Measurements from ENCODE around the gene NDST1.
A peak's percentile ranks its signal among the peaks of the same experiment; 100 is the strongest.

The NDST1 gene

DNA sequence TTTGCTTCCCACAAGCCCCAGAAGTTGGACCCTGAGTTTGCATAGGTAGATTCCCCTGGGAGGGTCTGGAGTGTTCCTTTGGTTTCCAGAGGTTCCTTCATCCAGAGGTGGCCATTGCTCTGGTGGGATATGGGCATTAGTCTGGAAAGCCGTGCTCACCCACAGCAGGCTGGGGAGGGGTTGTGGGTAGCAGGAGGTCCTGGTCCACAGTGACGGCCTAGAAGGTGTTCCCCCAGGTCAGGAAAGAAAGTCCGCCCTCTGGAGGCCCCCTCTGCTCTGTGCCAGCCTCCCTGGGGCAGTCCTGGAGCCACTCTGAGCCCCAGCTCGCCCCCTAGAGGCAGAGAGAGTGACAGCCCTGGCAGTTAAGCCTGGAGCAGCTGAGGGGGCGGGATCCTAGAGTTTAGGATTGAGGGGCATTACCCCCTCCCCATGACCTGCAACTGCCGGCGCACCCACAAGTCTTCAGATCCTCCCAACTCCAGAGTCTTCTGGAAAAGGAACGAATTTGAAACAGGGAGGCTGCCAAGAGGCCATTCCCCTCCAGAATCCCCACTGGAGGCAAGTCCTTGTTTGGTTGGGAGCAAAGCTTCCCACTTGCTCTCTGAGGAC is 36.8 kb downstream of the NDST1 start:
- DNase-seq (ENCODE audit: low spot score), result peak; percentile 95
- TF ChIP-seq, protein P1, sequence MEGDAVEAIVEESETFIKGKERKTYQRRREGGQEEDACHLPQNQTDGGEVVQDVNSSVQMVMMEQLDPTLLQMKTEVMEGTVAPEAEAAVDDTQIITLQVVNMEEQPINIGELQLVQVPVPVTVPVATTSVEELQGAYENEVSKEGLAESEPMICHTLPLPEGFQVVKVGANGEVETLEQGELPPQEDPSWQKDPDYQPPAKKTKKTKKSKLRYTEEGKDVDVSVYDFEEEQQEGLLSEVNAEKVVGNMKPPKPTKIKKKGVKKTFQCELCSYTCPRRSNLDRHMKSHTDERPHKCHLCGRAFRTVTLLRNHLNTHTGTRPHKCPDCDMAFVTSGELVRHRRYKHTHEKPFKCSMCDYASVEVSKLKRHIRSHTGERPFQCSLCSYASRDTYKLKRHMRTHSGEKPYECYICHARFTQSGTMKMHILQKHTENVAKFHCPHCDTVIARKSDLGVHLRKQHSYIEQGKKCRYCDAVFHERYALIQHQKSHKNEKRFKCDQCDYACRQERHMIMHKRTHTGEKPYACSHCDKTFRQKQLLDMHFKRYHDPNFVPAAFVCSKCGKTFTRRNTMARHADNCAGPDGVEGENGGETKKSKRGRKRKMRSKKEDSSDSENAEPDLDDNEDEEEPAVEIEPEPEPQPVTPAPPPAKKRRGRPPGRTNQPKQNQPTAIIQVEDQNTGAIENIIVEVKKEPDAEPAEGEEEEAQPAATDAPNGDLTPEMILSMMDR (IDR thresholded peaks at IDR 0.05; ENCODE audit: borderline replicate concordance, control extremely low read depth, extremely low read depth, insufficient read depth, missing control alignments), result peak; percentile 89
- in situ Hi-C loops (cut with MboI; ENCODE audit: low sequenced_read_pairs, unreplicated experiment), result loop anchor here (10.0 kb wide), 1 partner anchor 90 kb away; no protein-coding TSS in a partner anchor

DNA sequence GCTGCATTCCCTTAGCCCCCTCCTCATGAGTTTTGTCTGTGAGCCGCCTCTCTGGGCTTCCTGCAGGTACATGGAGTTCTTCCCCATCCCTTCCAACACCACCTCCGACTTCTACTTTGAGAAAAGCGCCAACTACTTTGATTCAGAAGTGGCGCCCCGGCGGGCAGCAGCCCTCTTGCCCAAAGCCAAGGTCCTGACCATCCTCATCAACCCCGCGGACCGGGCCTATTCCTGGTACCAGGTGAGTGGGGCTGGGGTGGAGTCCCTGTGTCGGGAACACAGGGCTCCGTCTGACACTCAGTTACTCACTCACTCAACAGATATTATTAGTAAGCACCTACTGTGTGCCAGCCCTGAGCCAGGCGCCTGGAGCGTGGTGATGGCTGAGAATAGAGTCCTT is 37.3 kb downstream of the NDST1 start:
- no peak for DNase-seq (ENCODE audit: low spot score)
- in situ Hi-C loops (cut with MboI; ENCODE audit: low sequenced_read_pairs, unreplicated experiment), result loop anchor here (10.0 kb wide), 1 partner anchor 90 kb away; no protein-coding TSS in a partner anchor
- TF ChIP-seq, protein P1 (IDR thresholded peaks at IDR 0.05; ENCODE audit: borderline replicate concordance, control extremely low read depth, extremely low read depth, insufficient read depth, missing control alignments), result no peak

DNA sequence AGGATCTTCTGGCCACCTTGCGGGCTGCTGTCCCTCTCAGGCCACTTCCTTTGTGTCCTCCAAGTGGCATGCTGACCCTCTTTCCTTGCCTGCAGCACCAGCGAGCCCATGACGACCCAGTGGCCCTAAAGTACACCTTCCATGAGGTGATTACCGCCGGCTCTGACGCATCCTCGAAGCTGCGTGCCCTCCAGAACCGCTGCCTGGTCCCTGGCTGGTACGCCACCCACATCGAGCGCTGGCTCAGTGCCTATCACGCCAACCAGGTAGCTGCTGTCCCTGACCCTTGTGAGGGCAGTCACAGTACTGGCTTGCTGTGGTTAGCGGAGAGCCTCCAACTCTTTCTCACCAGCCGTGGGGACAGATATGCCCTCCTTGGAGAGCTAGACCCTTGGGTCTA is 40.2 kb downstream of the NDST1 start:
- DNase-seq (ENCODE audit: low spot score), result no peak
- TF ChIP-seq, protein P1 (IDR thresholded peaks at IDR 0.05; ENCODE audit: borderline replicate concordance, control extremely low read depth, extremely low read depth, insufficient read depth, missing control alignments), result no peak
- in situ Hi-C loops (cut with MboI; ENCODE audit: low sequenced_read_pairs, unreplicated experiment), result loop anchor here (10.0 kb wide), 1 partner anchor 93 kb away; no protein-coding TSS in a partner anchor

DNA sequence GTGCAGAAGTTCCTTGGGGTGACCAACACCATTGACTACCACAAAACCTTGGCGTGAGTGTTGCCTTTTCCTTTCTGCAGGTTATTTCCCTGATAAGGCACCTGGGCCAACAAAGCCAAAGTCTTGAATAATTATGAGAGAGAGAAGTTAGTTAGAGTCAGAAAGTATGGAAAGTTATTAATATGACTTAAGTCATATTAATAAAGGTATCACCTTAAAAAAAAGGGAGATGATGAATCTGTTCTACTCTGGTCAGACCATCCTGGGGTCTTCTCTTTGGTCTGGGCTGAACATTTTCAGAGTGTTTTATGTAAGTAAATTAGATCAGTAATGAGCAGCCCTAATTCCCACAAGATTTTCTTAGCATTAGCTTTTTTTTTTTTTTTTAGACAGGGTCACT is 41.8 kb downstream of the NDST1 start:
- in situ Hi-C loops (cut with MboI; ENCODE audit: low sequenced_read_pairs, unreplicated experiment), result loop anchor here (10.0 to 25.0 kb wide), 2 partner anchors 95 to 263 kb away; no protein-coding TSS in a partner anchor
- TF ChIP-seq, protein P1 (IDR thresholded peaks at IDR 0.05; ENCODE audit: borderline replicate concordance, control extremely low read depth, extremely low read depth, insufficient read depth, missing control alignments), result no peak
- no peak for DNase-seq (ENCODE audit: low spot score)

DNA sequence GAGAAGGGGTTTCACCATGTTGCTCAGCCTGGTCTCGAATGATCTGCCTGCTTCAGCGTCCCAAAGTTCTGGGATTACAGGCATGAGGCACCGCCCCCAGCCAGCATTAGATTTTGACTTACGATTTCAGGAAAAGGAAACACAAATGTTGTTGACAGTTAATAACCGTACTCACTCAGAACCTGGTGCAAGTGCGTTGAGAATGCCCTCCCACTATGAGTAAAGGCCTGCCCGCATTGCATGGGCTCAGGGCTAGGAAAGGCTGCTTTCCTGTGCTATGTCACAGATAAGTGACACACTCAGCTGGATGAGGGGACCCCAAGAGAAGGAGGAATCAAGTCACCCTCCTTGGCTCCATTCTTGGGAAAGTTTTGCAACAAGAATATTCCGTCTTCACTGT is 42.4 kb downstream of the NDST1 start:
- TF ChIP-seq, protein P1 (IDR thresholded peaks at IDR 0.05; ENCODE audit: borderline replicate concordance, control extremely low read depth, extremely low read depth, insufficient read depth, missing control alignments), result no peak
- in situ Hi-C loops (cut with MboI; ENCODE audit: low sequenced_read_pairs, unreplicated experiment), result loop anchor here (25.0 kb wide), 1 partner anchor 262 kb away; no protein-coding TSS in a partner anchor
- no peak for DNase-seq (ENCODE audit: low spot score)

DNA sequence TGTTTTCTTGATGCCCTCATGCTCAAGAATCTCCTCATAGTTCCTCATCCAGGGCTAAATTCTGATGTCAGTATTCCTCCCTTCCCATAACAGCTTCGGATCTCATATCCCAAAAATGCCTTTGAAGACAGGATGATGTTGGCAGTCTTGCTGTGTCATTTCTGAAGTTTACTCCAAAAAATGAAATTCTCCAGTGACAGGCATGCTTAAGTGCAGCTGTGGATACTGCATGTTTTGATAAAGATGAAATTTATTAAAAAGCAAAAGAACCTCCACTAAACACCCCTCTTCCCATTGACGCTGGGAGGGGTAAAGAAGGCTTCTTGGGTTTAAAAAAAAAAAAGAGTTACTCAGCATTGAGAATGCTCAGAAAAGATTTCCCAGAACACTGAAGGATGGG is 43.1 kb downstream of the NDST1 start:
- TF ChIP-seq, protein P1 (IDR thresholded peaks at IDR 0.05; ENCODE audit: borderline replicate concordance, control extremely low read depth, extremely low read depth, insufficient read depth, missing control alignments), result no peak
- in situ Hi-C loops (cut with MboI; ENCODE audit: low sequenced_read_pairs, unreplicated experiment), result loop anchor here (25.0 kb wide), 1 partner anchor 261 kb away; no protein-coding TSS in a partner anchor
- DNase-seq (ENCODE audit: low spot score), result no peak

All from GM13976 (cell line).